C4-2B (cell line): ENCODE results near the gene WDR3.
A peak's percentile ranks its signal among the peaks of the same experiment; 100 is the strongest.

Experiments used
- CTCF ChIP-seq: fragments of 450-650 bp; conservative IDR thresholded peaks from 2 replicates; pipeline ENCODE4 v1.5.1; 2017; ENCODE audit warnings: mild to moderate bottlenecking
- ZFX ChIP-seq: fragments of 450-650 bp; IDR thresholded peaks from 2 replicates; pipeline ENCODE4 v1.6.1; 2017

- TF ChIP-seq CTCF (peak; percentile 73), ZFX (no peak)
Measured at GRCh38 chr1:117967477-117967876, 37.9 kb downstream of the WDR3 start.
